ENCODE measurements around the gene NHLRC4.

NHLRC4 gene

GRCh38 chr16:592518-593306 lies 25.9 kb downstream of the NHLRC4 start:
- no peaks in the 10 kb centered on the region for H3F3A ChIP-seq (ENCODE audit: control insufficient read depth, insufficient read depth)
- no peaks in the 10 kb centered on the region for H3K9me3 ChIP-seq (ENCODE audit: control insufficient read depth, insufficient read depth, low read length)
- TF ChIP-seq EZH2phosphoT487 (IDR thresholded peaks at IDR 0.05; ENCODE audit: borderline replicate concordance, low read length) = no peak
- no peak for TF ChIP-seq CTCF (IDR thresholded peaks at IDR 0.05; ENCODE audit: low read depth, low read length, poor library complexity, severe bottlenecking)
- peaks cover 37% of the 10 kb centered on the region for H3K4me1 ChIP-seq (ENCODE audit: control insufficient read depth, low read length)
- H3K27me3 ChIP-seq (ENCODE audit: control insufficient read depth, low read length) = no peaks in the 10 kb centered on the region
- H3K4me2 ChIP-seq (ENCODE audit: low read length) = peak overlapping the region; percentile 38
- H3K79me2 ChIP-seq (ENCODE audit: control insufficient read depth, low read length) = peaks cover 69% of the 10 kb centered on the region
- peaks cover 4% of the 10 kb centered on the region; the same call in 1 of the 2 replicates for H4K20me1 ChIP-seq (ENCODE audit: control insufficient read depth, insufficient read depth, low read depth, low read length)
- H3K36me3 ChIP-seq (ENCODE audit: control insufficient read depth, low read length) = peaks cover 8% of the 10 kb centered on the region
- no peak overlapping the region for H3K27ac ChIP-seq (ENCODE audit: low read depth, low read length)
- H3K9me2 ChIP-seq (replicated peaks; ENCODE audit: control insufficient read depth, low read length) = no peaks in the 10 kb centered on the region
- H3K4me3 ChIP-seq (ENCODE audit: low read length) = peak overlapping the region; percentile 12; the same call in 1 of the 2 replicates

GRCh38 chr16:593406-593805 lies 26.6 kb downstream of the NHLRC4 start:
- Histone ChIP-seq H3K4me1 (ENCODE audit: control insufficient read depth, low read length) (peaks cover 34% of the 10 kb centered on the region), H4K20me1 (ENCODE audit: control insufficient read depth, insufficient read depth, low read depth, low read length) (peaks cover 4% of the 10 kb centered on the region; the same call in 1 of the 2 replicates), H3K36me3 (ENCODE audit: control insufficient read depth, low read length) (peaks cover under 1% of the 10 kb centered on the region; the same call in 1 of the 2 replicates), H3K79me2 (ENCODE audit: control insufficient read depth, low read length) (peaks cover 62% of the 10 kb centered on the region), H3F3A (ENCODE audit: control insufficient read depth, insufficient read depth) (no peaks in the 10 kb centered on the region), H3K27me3 (ENCODE audit: control insufficient read depth, low read length) (no peaks in the 10 kb centered on the region), H3K9me3 (ENCODE audit: control insufficient read depth, insufficient read depth, low read length) (no peaks in the 10 kb centered on the region), H3K9me2 (replicated peaks; ENCODE audit: control insufficient read depth, low read length) (no peaks in the 10 kb centered on the region), H3K4me2 (ENCODE audit: low read length) (peak overlapping the region; percentile 38), H3K27ac (ENCODE audit: low read depth, low read length) (no peak overlapping the region), H3K4me3 (ENCODE audit: low read length) (peak overlapping the region; percentile 10; the same call in 1 of the 2 replicates)
- TF ChIP-seq EZH2phosphoT487 (IDR thresholded peaks at IDR 0.05; ENCODE audit: borderline replicate concordance, low read length) (no peak), CTCF (IDR thresholded peaks at IDR 0.05; ENCODE audit: low read depth, low read length, poor library complexity, severe bottlenecking) (no peak)

GRCh38 chr16:593807-594206 lies 27.0 kb downstream of the NHLRC4 start:
- H3K27ac ChIP-seq (ENCODE audit: low read depth, low read length) = no peak overlapping the region
- H3K27me3 ChIP-seq (ENCODE audit: control insufficient read depth, low read length) = no peaks in the 10 kb centered on the region
- H3K9me2 ChIP-seq (replicated peaks; ENCODE audit: control insufficient read depth, low read length) = no peaks in the 10 kb centered on the region
- no peaks in the 10 kb centered on the region; the same call in none of the 2 replicates for H3K36me3 ChIP-seq (ENCODE audit: control insufficient read depth, low read length)
- H4K20me1 ChIP-seq (ENCODE audit: control insufficient read depth, insufficient read depth, low read depth, low read length) = peaks cover 4% of the 10 kb centered on the region; the same call in 1 of the 2 replicates
- H3K4me3 ChIP-seq (ENCODE audit: low read length) = peak overlapping the region; percentile 10; the same call in 1 of the 2 replicates
- no peaks in the 10 kb centered on the region for H3K9me3 ChIP-seq (ENCODE audit: control insufficient read depth, insufficient read depth, low read length)
- H3K79me2 ChIP-seq (ENCODE audit: control insufficient read depth, low read length) = peaks cover 58% of the 10 kb centered on the region
- H3K4me1 ChIP-seq (ENCODE audit: control insufficient read depth, low read length) = peaks cover 34% of the 10 kb centered on the region
- no peaks in the 10 kb centered on the region for H3F3A ChIP-seq (ENCODE audit: control insufficient read depth, insufficient read depth)
- TF ChIP-seq CTCF (IDR thresholded peaks at IDR 0.05; ENCODE audit: low read depth, low read length, poor library complexity, severe bottlenecking) (no peak), EZH2phosphoT487 (IDR thresholded peaks at IDR 0.05; ENCODE audit: borderline replicate concordance, low read length) (no peak)
- H3K4me2 ChIP-seq (ENCODE audit: low read length) = peak overlapping the region; percentile 38
